Astrocyte of the cerebellum (primary cell): ENCODE results near the gene RYR2.

ENCODE experiments used
- DNase-seq: peaks from one replicate; pipeline ENCODE4 v3.0.0-alpha.2; 2011; ENCODE audit warnings: low read depth
- H3K4me3 ChIP-seq: 2 replicates; pipeline ENCODE4 v1.5.1; 2011; ENCODE audit warnings: mild to moderate bottlenecking, low read depth, low read length, moderate library complexity
- CTCF ChIP-seq: IDR thresholded peaks from 2 replicates; pipeline ENCODE4 v1.5.1; 2012; ENCODE audit warnings: low read length, low read depth, moderate library complexity, mild to moderate bottlenecking; ENCODE audit errors: missing control alignments
- in situ Hi-C: cut with HindIII; loops from 2 replicates; pipeline ENCODE4 v1.10.0; 2017; ENCODE audit warnings: low sequenced_read_pairs

RYR2 gene

GRCh38 chr1:237471377-237471776 is 429.4 kb downstream of the RYR2 start:
- DNase-seq, result no peak
- no peak overlapping the region for H3K4me3 ChIP-seq
- in situ Hi-C loops, result no loop called here
- no peak for TF ChIP-seq CTCF

- no peak overlapping the region for H3K4me3 ChIP-seq
- in situ Hi-C loops, result no loop called here
- DNase-seq, result no peak
- TF ChIP-seq CTCF, result no peak
Measured at GRCh38 chr1:237471956-237472355, 430.0 kb downstream of the RYR2 start.

DNA sequence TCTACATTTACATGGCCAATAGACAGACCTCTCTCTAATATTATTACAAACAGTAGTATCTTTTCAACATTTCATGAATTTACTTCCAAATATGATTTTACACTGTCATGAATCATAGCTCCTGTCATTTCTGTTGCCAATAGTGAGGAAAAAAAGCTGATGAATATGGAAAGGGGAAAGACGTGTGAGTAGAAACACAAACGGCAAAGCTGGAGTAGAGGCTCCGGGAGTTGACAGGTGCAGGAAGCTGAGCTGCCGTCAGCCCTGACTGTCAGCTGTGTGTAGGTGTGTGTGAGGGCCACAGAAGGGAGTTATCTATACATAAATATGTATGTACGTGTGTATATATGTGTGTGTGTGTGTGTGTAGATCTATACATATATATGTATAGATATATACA is 431.9 kb downstream of the RYR2 start:
- DNase-seq, result no peak
- no peak for TF ChIP-seq CTCF
- H3K4me3 ChIP-seq, result no peak overlapping the region
- in situ Hi-C loops, result no loop called here

DNA sequence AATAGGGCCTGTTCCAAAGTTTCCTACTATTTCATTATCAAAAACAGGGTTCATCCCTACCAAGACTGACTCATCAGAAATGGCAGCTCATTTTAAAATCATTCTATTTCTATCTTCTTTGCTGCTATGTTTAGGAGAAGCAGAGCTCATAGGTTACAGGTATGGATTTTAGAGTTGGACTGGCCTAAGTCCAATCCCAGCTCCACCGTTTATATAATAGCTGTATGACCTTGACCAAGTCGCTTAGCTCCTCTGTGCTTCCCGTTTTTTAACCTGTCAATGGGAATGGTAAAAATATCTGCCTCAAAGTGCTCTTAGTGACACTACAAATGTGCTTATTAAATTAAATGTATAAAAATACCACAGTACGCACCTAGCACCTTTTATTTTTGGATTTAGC is 436.1 kb downstream of the RYR2 start:
- no peak overlapping the region for H3K4me3 ChIP-seq
- TF ChIP-seq CTCF, result no peak
- in situ Hi-C loops, result no loop called here
- DNase-seq, result no peak

DNA sequence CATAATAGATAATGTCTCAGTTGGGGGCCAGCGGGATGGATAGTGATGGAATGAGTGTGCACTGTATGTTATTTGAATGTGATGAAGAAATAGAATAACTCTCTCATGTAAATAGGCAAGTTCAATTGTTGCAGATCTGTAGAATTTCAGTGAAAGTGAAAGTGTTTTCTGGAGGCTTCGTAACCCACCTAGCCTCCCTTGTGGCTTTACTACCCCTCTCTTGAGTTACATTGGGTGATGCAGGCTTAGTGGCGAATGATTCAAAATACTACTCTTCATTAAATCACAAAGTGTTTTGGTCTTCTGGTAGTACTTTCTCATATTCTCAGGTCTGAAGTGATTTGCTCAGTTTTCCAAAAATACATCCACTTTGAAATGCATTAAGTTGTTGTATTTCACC is 436.9 kb downstream of the RYR2 start:
- in situ Hi-C loops, result no loop called here
- TF ChIP-seq CTCF, result no peak
- no peak overlapping the region for H3K4me3 ChIP-seq
- no peak for DNase-seq

- in situ Hi-C loops, result no loop called here
- no peak overlapping the region for H3K4me3 ChIP-seq
- no peak for TF ChIP-seq CTCF
- DNase-seq, result peak; percentile 5
Measured at GRCh38 chr1:237482777-237483176, 440.8 kb downstream of the RYR2 start.

DNA sequence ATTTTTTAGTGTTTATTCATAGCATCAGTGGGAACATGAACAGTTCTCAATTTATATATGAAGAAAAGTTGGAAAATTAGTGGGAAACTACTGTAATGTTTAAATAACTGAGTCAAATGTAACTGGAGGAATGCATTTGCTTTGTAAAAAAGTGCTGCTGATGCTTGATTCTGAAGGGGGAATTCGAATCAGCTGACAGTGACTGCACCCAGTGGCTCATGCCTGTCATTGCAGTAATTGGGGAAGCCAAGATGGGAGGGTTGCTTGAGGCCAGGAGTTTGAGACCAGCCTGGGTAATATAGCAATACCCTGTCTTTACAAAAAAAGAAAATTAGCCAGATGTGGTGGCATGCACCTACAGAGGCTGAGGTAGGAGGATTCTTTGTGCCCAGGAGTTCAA is 450.4 kb downstream of the RYR2 start:
- no peak for TF ChIP-seq CTCF
- in situ Hi-C loops, result no loop called here

More for the DNA sequence above, 450.4 kb downstream of the RYR2 start:
- DNase-seq, result no peak
- H3K4me3 ChIP-seq, result no peak overlapping the region
